Bone marrow (tissue), 2 donors: ENCODE results near the gene C1orf159.
"Not testable (repeated sequence)": the region's sequence is repeated elsewhere in the genome, so short reads cannot be mapped to it uniquely, and the experiment has no call there.

Source experiments
- DNase-seq, 2 donors: peaks; one replicate each; lab custom pipeline; 2025; lab: John Stamatoyannopoulos, UW

C1orf159 gene

DNA sequence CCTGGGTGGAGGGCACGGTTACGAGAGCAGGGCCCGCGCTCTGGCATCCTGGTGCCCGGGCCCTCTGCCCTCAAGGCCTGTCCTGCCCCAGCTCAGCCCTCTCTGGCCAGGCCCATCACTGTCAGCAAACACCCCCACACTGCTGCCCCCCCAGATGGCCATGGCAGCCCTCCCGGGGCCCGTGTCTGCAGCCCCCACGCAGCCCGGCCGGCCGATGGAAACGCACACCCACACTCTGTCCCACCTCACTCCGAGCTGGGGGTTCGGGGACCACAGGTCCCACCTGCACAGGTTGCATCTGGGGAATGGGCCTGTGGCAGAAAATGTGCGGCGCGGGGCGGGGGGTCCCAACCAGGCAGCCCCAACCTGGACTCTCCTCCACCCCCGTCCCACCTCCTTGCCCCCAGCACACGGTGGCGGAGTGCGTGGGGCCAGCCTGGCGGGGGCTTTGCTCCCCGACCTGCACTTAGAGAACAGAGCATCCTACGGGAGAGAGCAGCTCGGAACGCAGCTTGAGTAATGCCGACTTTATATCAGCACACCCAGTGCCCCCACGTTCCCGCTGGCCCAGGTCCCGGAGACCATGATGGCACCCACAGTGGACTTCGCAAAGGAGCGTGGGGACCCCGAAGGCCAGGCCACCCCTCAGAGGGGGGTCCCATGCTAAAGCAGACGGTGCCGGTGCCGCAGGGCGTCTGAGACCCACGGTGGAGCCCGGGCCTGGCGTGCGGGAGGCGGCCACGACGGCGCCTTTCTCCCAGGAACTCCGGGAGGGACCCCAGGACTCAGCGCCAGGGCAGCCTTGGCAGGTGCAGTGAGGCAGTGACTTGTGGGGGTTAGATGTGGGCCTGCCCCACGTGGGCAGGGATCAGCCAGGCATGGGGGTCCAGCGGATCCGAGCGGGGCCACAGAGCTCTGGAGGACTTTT, 34.3 kb downstream of the C1orf159 start:
- DNase-seq: no peak

- no peak for DNase-seq
Measured at GRCh38 chr1:1080951-1081310, 35.0 kb downstream of the C1orf159 start.

- DNase-seq: no peak
Measured at GRCh38 chr1:1080122-1080757, 35.6 kb downstream of the C1orf159 start.

DNA sequence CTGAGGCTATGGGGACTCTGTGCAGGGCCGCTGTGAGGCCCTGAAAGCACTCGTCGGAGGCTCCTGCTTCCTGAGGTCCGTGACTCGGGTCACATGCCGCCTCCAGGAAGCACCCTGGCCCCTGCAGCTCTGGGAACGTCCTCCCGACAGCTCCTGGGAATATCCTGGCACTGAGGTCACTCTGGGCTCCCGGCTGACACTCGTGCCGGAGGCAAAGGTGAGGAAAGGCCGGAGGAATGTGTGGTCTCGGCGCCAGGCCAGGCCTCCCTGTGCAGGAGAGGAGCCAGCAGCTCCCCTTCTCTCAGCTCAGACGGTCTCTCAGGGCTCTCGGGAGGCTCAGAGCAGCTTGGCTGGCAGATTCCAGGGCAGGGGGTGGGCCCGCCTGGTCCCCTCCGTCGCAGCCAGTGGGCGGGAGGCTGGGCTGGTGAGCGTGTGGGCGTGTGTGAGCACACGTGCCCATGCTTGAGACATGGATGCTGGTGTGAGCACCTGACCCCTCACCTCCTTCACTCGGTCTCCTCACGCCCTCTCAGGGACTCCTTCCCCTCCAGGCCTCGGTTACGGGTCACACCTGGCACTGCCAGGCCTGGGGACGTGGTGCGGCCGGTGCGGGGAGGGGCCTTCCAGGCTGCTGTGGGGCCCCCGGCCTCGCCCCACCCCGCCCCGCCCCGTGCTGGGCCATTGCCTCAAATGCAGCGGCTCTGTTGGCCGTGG, 36.3 kb downstream of the C1orf159 start:
- DNase-seq: no peak

- DNase-seq: not testable (repeated sequence)
Measured at GRCh38 chr1:1077396-1077795, 38.5 kb downstream of the C1orf159 start.

- DNase-seq: no peak
Measured at GRCh38 chr1:1075148-1075935, 40.5 kb downstream of the C1orf159 start.

- DNase-seq: no peak
Measured at GRCh38 chr1:1074631-1075147, 41.2 kb downstream of the C1orf159 start.

- DNase-seq: no peak
Measured at GRCh38 chr1:1073743-1074587, 41.9 kb downstream of the C1orf159 start, which contains the start of gene RNF223. RNF223 (minus strand) TSS chr1:1074306; CDS start chr1:1072566, 1,740 bp downstream.

DNA sequence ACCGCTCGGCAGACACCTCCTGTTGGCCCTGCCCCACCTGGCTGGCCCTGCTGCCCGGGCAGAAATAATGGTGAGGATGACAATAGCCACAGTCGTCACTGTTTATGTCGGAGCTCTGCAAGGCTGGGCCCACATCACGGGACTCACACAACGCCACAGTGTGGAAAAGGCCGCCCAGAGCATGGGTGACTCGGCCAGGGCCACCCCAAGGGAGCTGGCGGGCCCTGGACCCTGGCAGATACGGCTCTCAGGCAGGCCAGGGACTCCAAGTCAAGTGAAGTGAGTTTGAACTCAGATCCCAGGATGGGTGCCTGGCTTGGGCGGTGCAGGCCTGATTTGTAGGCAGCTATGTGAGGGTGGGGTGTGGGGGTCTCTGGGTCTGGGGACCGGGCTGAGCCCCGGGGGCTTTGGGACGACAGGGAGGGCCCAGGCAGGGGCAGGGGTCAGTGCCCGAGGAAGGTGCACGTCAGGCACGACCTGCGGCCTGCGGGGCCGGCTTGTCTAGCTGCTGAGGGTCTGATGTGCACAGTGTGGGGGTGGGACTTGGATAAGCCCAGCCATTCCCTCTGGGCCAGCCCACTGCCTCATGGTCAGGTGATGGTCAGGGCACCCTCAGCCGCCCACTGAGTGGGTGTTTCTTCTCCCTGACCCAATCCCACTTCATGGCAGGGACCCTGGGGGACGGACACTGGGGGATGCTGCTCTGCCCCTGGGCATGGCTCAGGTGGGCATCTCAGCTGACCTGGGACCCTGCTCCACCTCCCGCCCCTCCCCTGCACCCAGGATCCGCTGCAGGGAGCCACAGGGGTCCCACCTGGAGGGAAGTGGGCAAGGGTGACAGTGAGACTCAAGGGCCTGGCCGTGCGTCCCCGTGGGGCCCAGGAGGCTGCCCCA, 42.8 kb downstream of the C1orf159 start:
- no peak for DNase-seq

DNA sequence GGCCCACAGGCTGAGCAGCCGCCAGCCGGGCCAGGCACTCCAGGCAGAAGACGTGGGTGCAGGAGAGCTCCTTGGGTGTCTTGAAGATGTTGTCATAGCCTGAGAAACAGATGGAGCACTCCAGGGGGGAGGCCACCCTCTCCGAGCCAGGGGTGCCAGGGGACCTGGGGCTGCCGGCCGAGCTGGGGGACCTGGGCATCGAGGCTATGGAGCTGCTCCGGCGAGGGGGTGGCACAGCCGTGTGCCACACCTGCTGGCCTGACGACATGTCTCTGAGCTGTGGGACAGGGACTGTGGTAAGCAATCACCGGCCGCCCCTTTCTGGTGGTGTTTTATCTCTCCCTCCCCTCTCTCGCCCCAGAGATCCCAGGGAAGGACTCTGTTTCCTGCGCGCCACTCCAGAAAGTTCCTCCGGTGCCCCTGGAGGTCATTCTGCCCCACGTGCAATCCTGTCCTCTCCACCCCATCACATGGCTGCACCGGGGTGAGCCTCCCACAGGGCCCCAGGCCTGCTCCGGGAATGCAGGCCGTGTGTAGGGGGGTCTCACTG, 43.5 kb downstream of the C1orf159 start:
- no peak for DNase-seq

- no peak for DNase-seq
Measured at GRCh38 chr1:1071486-1072298, 44.2 kb downstream of the C1orf159 start.

DNA sequence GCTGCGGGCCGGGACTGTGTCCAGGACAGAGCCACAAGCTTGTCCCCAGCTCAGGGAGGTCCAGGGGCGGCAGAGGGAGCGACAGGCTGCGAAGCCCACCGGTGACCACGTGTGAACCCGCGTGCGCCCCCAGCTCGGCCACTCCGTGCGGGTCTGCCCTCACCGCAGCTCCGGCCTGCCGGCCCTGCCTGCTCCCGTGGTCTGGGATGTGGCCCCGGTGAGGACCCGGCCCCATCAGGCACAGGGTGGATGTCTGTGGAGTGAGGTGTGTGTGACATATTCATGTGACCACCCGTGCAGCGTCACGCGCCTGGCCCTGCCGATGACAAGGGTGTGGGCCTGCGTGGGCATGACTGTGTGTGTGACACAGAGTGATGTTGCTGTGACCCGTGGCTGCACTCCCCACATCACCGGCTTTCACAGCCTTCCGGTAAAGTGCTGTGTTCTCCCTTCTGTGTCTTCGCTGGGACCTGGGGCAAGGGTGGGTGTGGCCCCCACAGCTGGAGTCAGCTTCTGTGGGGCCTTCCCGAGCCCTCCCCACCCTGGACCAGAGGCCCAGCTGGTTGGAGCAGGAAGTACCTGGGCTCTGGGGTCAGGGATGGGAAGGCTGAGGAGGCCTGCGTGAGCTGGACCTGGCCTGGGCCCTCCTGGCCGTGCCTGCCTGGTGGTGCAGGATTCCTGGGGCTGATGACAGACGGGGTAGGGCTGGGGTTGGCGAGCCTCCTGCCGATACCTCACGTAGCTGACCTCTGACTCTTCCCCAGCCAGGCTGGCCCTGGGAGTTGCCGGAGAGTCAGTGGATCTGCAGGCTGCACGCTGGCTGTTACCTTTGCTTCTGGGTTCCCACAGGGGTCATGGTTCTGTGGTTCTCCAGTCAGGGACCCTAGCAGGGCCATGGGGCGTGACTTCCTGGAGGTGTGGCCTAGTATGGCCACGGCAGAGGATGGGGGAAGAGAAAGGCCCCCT, 45.9 kb downstream of the C1orf159 start:
- peak in 1 of 2 donors; percentile 22 for DNase-seq

- DNase-seq: peak in 1 of 2 donors; percentile 53
Measured at GRCh38 chr1:1069056-1069710, 46.7 kb downstream of the C1orf159 start.

GRCh38 chr1:1068517-1069055, 47.3 kb downstream of the C1orf159 start:
- no peak for DNase-seq

DNA sequence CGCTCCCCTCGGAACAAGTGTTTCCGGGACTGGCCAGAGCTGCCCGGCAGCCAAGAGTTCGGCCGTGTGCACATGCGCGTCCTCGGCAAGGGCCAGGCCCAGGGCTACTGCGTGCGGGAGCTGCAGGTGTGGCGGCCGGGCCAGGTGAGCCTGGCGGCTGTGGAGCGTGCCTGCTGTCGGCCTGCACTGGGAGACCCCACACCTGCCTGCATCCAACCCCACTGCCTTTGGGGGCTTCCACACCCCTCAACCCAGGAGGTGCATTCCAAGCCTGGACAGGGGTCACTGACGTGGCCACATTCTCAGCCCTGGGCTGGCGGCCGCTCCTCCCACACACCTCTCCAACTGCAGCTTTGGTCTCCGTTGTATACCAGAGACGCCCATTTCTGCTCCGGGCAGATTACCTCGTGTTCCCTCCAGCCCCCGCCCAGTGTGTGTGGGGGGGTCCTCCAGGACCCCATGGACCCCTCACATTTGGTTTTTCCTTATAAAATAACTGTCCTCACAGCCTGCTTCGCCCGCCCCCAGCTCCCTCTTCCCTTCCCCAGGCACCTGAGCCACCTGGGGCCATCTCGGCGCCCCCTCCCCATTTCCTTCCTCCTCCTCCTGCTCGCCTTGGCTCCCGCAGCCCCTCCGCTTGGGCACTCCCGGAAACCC, 47.9 kb downstream of the C1orf159 start:
- DNase-seq: no peak
